Neural progenitor cell (in vitro differentiated cells): ENCODE data around the gene UPK3B.
"Not testable (repeated sequence)": the region's sequence is repeated elsewhere in the genome, so short reads cannot be mapped to it uniquely, and the experiment has no call there.

ENCODE experiments used
- CTCF ChIP-seq: fragments of 200-600 bp; sonication (generic); IDR thresholded peaks from 2 replicates; pipeline ENCODE4 v1.5.1; 2017; ENCODE audit warnings: antibody characterized with exemption, mild to moderate bottlenecking
- EZH2 ChIP-seq: fragments of 200-600 bp; sonication (generic); IDR thresholded peaks from 2 replicates; pipeline ENCODE4 v1.6.1; 2017; ENCODE audit warnings: antibody characterized with exemption, mild to moderate bottlenecking, moderate library complexity
- EZH2phosphoT487 ChIP-seq: fragments of 200-600 bp; sonication (generic); IDR thresholded peaks from 2 replicates; pipeline ENCODE4 v1.6.1; 2017; ENCODE audit warnings: antibody characterized with exemption

GRCh38 chr7:76476280-76476679 is 34.1 kb upstream of the UPK3B start:
- not testable (repeated sequence) for TF ChIP-seq CTCF, EZH2, EZH2phosphoT487
